Fibroblast of skin of abdomen (primary cell): ENCODE results near the gene PTPRU.
"Not testable (repeated sequence)": the region's sequence is repeated elsewhere in the genome, so short reads cannot be mapped to it uniquely, and the experiment has no call there.

Experiments
- DNase-seq: peaks from one replicate; pipeline ENCODE4 v3.0.0-alpha.2; 2013

Gene PTPRU

GRCh38 chr1:29222260-29222659, 14.1 kb upstream of the PTPRU start:
- DNase-seq: not testable (repeated sequence)

- DNase-seq: no peak
Measured at GRCh38 chr1:29222686-29223085, 13.6 kb upstream of the PTPRU start.

- DNase-seq: no peak
Measured at GRCh38 chr1:29223521-29223920, 12.8 kb upstream of the PTPRU start.

GRCh38 chr1:29224356-29224837, 11.9 kb upstream of the PTPRU start:
- no peak for DNase-seq

- DNase-seq: no peak
Measured at GRCh38 chr1:29225361-29225760, 11.0 kb upstream of the PTPRU start.

- no peak for DNase-seq
Measured at GRCh38 chr1:29227511-29227910, 8.8 kb upstream of the PTPRU start.

- no peak for DNase-seq
Measured at GRCh38 chr1:29230204-29230552, 6.1 kb upstream of the PTPRU start.

- DNase-seq: peak; percentile 93
Measured at GRCh38 chr1:29230553-29231378, 5.6 kb upstream of the PTPRU start, which contains the start of gene MECR. MECR (minus strand) TSS chr1:29230934; CDS start chr1:29230906, 28 bp downstream.

- DNase-seq: no peak
Measured at GRCh38 chr1:29232387-29232786, 3.9 kb upstream of the PTPRU start.

GRCh38 chr1:29233693-29234092, 2.6 kb upstream of the PTPRU start:
- no peak for DNase-seq

- no peak for DNase-seq
Measured at GRCh38 chr1:29234471-29234870, 1.9 kb upstream of the PTPRU start.

GRCh38 chr1:29234881-29235280, 1.4 kb upstream of the PTPRU start:
- not testable (repeated sequence) for DNase-seq

- no peak for DNase-seq
Measured at GRCh38 chr1:29236712-29237128, 398 bp downstream of the PTPRU start.

GRCh38 chr1:29237129-29237821, 953 bp downstream of the PTPRU start:
- DNase-seq: peak; percentile 68

- DNase-seq: no peak
Measured at GRCh38 chr1:29237852-29238619, 1.7 kb downstream of the PTPRU start.

- no peak for DNase-seq
Measured at GRCh38 chr1:29238620-29239002, 2.3 kb downstream of the PTPRU start.

GRCh38 chr1:29239142-29239541, 2.8 kb downstream of the PTPRU start:
- DNase-seq: no peak

GRCh38 chr1:29240400-29240837, 4.1 kb downstream of the PTPRU start:
- DNase-seq: peak; percentile 48

- no peak for DNase-seq
Measured at GRCh38 chr1:29240986-29241385, 4.7 kb downstream of the PTPRU start.

- no peak for DNase-seq
Measured at GRCh38 chr1:29243023-29243870, 6.9 kb downstream of the PTPRU start.

- DNase-seq: peak; percentile 91
Measured at GRCh38 chr1:29243871-29244200, 7.5 kb downstream of the PTPRU start.

- DNase-seq: no peak
Measured at GRCh38 chr1:29245261-29245660, 8.9 kb downstream of the PTPRU start.
